Astrocyte of the hippocampus (primary cell): ENCODE results near the gene FBXL22.

Experiments used
- DNase-seq: peaks from one replicate; pipeline ENCODE4 v3.0.0; 2011; ENCODE audit warnings: low read depth, low spot score

The FBXL22 gene, protein sequence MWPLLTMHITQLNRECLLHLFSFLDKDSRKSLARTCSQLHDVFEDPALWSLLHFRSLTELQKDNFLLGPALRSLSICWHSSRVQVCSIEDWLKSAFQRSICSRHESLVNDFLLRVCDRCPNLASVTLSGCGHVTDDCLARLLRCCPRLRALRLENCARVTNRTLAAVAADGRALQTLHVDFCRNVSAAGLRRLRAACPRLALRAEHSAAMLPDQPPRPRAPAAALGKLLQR

DNA sequence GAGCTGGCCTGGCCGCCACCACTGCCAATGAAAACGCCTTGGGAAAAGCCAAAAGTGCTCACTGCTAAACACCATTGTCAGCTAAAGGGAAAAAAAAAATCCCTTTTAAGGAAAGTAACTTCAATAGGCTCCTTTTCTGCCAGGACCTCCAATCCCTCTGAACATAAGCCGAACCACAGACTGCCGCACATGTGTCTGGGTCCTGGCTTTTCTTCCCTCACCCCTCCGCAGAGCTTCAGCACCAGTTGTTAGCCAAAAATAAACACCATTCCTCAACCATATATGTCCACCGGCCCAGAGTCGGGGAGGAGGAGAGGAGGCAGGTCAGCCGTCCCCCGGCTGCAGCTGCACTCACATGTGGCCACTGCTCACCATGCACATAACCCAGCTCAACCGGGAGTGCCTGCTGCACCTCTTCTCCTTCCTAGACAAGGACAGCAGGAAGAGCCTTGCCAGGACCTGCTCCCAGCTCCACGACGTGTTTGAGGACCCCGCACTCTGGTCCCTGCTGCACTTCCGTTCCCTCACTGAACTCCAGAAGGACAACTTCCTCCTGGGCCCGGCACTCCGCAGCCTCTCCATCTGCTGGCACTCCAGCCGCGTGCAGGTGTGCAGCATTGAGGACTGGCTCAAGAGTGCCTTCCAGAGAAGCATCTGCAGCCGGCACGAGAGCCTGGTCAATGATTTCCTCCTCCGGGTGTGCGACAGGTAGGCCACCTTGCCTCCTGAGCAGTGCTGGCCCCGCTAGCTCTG is at the start of gene FBXL22:
Gene FBXL22 (plus strand): TSS at position 350 of the 753 bp plus-strand sequence. CDS start 6 bp downstream, at position 356.
- DNase-seq, result peak; percentile 35

DNA sequence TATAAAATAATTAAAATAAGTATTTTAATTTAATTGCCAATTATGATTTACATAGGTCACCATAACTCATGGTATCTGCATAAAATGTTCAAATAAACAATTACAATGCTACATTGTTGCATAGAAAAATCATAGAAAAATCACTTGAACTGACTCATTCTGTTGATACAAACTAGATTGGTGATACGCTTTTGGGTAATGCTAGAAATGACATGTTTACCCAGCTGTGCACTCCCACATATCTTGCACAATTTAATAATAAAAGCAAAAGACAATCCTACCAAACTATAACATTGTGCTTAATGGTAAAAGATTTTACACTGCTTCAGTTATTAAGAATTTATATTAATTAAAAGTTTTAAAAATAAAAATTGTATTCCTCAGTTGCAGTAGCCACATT is 45.8 kb upstream of the FBXL22 start:
- no peak for DNase-seq

DNA sequence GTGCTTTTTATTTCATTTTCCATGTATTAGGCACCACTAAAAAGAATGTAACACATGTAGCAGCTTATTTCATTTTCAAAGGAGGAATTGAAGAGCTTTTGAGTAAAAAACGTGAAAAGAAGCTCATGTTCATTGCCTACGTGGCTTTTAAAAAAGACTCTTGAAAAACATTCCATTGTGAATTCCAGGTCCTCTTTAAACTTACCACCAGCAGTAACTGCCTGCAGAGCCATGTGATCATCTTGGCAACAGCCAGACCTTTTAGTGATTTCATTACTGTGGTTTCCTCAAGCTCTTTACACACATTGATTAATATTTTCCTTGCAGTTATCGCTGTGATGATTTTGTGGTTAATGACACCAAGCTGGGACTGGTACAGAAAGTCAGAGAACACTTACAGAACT is 43.8 kb upstream of the FBXL22 start:
- peak; percentile 91 for DNase-seq

DNA sequence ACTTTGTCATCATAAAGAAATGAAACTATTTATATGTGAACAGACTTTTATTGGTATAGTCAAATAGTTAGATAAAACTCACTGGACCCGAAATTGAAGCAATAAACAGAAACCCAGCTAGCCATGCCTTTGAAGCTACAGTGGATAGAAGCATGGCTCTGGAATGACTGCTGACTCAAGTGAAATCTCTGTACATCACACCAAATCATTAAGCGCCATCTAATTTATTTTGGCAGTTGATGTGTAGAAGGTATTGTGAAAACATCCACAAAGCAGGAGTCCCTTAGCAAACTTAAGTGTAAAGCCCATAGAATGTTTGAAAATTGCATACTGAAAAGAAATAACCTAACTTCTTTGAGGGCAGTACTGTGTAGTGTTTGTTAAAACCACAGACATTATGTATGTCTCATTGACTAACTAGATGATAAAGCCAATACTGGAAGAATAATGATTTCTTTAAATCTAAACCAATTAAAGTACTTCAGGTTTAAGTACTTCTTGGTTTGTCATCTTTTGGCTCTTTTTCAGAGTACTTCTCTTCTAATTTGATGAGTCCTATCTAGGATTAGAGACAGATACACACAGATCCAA is 42.8 kb upstream of the FBXL22 start:
- DNase-seq, result peak; percentile 27

DNA sequence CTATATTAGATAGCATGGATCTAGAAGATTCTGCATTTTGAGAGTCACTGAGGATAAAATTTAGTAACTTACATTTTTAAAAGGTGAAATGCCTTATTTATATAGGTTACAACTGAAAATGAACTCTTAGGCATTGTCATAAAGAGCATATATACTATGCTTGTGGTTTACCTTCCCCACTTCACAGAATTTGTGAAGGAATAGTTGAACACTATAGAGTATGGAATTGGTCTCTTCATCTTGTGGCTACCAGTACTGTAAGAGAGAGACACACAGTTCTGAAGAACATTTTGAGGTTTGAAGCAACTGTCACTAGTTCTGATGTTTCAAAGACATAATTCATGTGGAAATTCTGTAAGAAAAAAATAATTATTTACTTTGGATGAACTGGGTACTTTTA is 41.7 kb upstream of the FBXL22 start:
- DNase-seq, result no peak

DNA sequence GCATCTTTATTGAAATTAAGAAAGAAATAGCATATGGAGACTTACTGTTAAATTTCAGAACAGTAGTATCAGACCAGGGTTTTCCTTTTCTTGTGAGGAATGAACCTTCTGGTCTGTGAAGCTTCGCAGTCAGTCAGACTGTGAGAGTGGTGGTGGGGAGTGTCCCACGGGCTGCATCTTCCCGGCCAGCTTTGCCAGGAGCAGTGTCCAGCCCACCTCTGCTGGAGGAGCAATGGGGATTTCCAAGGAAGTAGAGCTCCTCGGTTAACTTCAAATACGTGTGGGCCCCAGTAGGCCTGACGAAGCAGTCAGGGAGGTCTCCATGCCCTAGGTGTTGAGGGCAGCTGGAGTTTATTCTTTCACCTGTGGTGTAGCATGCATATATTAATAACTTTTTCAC is 40.9 kb upstream of the FBXL22 start:
- no peak for DNase-seq

DNA sequence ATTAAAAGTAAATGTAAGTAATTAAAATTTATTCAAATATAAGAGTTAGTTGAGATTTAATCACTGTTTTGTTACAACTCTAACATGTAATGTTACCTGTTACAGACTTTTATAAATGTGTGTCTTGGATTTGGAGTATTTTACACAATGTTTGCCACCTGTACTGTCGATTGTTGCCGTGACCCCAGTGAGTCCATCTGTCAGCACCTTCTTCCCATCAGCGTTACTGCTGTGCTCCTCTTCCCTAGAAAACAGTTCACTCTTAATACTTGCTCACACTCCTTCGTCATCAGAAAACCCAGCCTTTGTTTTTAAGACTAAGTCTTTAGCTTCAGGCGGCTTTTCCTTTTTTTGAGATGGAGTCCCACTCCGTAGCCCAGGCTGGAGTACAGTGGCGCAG is 40.5 kb upstream of the FBXL22 start:
- DNase-seq, result no peak

DNA sequence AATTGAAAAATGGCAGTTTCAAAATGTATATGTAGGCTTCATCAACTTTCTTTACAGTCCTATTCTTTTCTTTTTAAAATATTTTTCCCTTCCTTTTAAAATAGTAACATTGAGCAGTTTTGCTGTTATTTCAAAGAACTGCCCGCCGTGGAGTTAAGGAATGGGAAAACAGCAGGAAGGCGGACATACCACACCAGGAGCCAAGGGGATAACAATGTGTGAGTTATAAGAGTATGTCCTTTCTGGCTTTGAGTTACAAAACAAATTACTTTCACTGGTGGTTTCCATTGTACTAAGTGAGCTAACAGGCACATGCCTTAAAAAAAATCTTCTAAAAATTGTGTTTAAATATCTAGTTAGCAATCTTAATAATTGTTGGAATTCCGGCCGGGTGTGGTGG is 37.4 kb upstream of the FBXL22 start:
- DNase-seq, result no peak

DNA sequence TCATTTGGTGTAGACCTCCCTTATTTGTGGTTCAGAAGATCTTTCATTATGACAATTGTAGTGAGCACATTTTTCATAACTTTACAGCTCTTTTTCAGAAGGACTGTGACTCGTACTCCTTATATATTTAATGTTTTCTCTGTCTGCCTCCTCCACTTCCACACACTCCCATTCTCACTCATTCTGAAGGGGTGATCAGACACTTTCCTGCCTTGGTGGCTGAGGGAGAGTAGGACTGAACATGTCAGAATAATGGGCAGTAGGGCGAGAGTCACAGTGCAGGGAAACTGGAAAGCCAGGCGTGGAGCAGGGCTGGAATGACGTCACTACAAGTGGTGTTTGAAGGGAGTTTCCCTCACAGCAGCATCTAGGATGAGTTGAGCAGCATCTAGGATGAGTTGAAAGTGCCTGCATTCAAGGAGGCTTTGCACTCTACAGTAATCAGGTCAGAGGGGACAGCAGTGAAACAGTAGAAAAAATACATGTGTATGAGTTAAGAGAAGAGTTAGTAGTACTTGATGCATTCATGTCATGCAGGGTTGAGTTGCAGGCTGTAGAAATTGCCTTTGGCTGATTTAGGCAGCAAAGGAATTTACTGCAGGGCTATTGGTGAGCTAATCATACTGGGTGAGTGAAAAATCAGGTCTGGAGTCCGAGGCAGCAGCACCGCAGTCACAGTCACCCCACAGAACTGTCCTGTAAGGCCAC is 36.3 kb upstream of the FBXL22 start:
- DNase-seq, result no peak

DNA sequence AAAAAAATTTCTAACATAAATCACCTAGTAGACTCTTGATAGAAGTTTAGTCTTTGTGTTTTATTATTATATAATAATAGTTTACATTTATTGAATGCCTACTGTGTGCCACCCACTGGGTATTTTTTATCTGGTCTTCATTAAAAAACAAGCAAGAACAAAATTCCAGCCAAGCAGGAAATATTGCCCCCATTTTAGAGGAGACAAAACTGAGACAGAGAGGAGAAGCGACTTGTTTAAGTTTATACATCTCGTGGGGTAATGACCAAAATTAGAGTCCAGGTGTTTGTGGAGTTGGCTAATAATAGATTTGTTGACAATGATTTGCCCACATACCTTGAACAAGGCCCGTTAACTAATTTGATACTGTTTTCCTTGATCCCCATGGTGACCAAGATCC is 33.1 kb upstream of the FBXL22 start:
- DNase-seq, result no peak

DNA sequence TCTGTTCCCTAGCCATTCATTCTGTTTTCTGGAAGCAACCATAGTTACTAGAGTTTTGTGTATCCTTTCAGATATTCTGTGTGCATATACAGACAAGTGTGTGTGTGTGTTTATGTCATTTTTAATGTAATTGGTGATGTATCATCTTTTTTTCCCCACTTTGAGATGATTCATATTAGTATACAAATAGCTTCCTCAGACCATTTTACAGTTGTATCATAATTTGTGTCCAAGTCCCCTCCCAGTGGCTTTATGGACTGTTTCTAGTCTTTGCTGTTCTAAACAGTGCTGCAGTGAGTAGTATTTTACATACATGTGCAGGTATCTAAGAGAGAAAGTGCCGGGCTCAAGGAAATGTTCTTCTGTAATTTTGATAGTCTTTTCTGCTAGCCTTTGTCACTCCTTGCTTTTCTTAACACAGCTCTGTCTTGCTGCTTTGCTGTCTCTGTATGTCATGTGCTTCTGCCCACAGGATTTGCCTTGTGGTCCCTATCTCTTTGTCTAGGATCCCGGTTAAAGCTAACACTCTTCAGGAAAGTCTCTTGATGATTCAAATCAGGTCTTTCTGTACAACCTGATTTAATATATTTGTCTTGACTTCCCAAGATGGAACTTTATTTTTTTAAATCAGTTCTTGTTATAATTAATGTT is 31.5 kb upstream of the FBXL22 start:
- DNase-seq, result no peak

DNA sequence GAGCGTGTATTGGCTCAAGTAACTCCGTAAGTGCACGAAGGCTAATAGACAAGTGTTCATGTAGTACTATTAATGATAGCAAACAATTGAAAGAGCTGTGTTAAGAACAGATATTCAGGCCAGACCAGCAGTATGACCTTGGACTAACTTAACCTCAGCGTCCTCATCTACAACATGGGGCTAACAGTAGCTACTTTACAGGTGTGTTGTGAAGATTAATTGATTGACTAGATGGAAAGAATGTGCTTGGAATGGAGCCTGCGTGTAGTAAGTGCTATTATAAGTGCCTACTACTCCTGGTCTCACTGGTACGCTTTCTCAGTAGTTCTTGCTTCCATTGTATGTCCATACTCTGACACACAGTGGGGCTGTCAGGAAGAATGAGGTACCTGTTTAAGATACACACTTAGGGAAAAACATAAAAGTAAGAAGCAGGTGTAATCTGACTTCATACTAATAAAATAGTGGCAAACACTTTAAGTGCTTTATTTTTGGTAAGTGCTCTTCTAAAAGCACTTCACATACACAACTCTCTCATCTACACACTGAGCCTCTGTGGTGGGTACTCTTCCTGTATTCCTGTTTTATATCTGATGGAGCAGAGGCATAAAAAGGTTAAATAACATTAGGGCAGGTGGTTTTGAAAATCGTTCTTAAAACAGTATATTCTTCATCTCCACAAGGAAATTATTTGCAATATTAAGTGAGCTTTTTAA is 24.3 kb upstream of the FBXL22 start:
- DNase-seq, result no peak

DNA sequence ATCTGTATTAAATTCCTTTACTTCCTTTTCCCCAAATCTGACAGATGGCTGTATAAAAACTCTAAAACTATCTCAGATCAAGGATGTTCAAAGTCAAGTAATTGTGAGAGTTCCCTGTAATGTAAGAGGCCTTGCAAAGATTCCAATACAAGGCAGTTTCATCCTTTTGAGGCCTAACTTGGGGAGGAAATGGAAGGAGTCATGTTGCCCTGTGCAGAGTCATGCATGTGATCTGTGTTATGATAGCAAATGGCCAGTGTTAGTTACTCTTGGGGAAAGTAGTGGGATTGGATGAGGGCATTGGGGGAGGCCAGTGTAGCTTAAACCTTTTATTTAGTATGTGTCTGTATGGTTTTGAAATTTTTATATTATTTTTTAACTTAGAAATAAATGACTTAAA is 23.7 kb upstream of the FBXL22 start:
- DNase-seq, result no peak

DNA sequence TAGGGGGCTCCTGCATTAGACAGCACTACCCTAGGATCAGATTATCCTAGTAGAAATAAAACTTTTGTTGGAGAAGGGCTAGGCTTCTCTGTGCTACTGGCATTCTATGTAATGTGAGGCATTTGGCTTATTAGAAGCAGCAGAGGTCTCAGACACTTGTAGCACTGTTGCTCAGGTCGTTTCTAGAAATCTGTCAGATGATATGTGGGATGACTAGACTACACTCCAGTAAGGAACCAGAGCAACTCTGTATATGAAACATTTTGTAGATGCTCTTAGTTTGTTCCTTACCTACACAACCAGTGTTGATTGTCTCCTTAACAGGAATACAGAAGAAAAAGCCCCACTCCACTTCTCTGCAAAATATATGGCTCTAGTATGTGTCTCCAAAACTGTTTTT is 21.9 kb upstream of the FBXL22 start:
- DNase-seq, result no peak

DNA sequence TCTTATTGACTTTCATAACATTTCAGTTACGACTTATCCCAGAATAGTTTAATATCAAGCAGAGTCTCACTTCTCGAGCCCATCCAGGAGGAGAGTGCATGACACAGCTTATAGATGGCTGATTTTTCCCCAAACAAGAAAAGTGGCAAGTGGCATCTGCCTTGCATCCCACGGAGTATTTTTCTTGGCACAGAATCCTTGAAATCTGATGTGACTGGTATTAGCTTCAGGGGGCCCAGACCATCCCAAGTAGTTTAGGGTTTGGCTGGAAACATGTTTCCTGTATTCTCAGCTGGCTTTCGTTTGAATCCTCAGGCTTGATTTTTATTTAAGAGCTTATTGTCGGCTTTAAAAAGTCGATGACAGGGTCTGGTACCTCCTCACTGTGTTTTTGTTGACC is 20.7 kb upstream of the FBXL22 start:
- no peak for DNase-seq

DNA sequence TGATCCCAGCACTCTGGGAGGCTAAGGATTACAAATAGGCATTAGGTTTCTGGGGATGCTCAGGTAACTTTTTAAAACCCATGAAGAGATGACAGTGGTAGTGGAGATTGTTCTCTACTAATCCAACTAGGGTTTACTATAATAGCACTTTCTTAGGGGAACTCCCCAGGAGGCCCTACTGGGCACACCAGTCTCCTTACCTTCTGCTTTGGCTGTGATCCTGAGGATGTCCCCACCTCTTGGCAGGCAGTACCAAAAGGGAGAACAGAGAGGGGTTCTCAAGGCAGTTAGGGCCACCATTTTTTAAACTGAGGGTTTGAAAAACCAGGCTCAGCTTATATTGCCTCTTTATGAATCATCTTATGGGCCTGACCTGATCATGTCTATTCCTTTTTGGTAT is 15.0 kb upstream of the FBXL22 start:
- DNase-seq, result no peak

DNA sequence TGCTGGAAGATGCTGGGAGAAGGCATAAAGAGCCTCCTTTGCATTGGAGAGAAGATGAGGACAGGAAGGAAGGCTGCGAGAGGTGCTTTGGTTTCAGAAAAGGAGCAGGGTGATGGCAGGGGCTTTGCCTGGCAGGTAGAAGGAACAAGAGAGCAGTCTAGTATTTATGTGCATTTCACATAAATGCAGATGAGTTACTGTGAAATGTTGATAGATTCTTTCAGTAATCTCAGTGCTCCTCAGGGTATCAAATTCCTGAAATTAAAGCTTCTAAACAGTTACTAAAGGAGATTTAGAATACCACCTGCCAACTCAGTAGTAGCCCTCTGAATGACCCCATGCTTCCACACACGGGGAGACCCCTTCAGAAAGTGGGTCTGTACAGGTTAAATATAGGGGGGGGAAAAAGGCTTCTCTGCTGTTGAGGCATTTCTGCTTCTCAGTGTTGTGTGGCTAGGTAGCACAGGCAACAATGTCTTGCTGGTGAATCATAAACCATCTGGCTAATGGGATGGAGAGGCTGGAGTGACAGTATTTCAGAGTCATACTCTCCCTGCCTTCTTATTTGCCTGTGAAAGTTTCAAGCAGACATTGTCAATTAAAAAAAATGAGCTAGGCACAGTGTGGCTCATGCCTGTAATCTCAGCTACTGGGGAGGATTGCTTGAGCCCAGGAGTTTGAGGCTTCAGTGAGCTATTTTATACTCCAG is 14.3 kb upstream of the FBXL22 start:
- peak; percentile 81 for DNase-seq

DNA sequence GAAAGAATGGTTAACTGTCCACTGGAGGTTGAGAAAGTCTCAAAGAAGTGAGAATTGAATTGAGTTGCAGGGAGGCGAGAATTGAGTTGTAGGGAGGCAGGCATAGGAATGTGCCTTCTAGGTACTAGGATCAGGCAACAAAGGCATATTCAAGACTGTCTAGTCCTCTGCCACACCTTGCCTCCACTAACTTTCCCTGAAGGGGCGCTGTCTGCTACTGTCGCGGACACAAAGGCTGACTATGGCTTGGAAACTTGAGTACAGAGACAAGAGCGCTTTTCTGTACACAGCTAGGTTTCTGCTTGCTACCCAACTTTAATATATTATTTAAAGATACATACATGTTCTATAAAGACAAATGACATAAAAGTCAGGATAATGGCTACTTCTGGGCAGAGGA is 10.4 kb upstream of the FBXL22 start:
- DNase-seq, result no peak

DNA sequence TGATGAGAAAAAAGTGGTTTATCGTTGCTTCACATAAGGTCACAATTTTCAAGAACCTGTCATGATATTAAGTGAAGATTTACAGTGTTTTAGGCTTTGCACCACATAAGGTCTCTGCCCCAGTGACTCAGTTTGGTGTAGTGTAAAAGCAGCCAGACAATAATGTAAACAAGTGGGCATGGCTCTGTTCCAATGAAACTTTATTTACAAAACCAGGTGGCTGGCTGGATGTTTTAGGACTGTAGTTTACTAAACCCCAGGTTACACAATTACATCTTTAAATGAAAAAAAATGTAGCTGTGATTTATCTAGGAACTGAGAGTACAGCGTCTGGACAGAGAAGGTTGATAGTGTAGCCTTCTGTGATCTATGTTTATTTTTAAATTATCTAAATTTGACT is 9.7 kb upstream of the FBXL22 start:
- peak; percentile 33 for DNase-seq

DNA sequence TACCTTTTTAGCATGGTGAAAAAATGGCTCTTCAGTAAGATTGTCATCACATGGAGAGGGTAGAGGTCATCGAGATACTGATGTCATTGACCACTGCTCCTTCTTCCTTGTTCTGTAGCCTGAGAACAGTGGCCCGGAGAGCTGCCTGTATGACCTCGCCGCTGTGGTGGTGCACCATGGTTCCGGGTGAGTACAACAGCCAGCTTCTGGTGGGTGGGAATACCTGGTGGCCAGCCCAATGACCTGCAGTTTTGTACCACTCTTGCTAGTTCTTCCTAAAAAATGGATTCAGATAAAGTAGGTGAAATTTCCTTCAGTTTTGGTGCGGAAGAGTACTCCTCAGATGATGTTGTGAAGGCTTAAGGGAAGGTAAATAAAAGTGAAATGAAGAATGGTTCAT is 8.4 kb upstream of the FBXL22 start:
- DNase-seq, result no peak
